ENCODE data around the gene SIPA1L3.

Gene SIPA1L3

GRCh38 chr19:38013913-38014580 is 107.0 kb downstream of the SIPA1L3 start:
- H3K4me3 ChIP-seq (ENCODE audit: control insufficient read depth, low read depth, low read length) = no peak overlapping the region
- DNase-seq (ENCODE audit: low read depth) = no peak
- TF ChIP-seq, protein P1, sequence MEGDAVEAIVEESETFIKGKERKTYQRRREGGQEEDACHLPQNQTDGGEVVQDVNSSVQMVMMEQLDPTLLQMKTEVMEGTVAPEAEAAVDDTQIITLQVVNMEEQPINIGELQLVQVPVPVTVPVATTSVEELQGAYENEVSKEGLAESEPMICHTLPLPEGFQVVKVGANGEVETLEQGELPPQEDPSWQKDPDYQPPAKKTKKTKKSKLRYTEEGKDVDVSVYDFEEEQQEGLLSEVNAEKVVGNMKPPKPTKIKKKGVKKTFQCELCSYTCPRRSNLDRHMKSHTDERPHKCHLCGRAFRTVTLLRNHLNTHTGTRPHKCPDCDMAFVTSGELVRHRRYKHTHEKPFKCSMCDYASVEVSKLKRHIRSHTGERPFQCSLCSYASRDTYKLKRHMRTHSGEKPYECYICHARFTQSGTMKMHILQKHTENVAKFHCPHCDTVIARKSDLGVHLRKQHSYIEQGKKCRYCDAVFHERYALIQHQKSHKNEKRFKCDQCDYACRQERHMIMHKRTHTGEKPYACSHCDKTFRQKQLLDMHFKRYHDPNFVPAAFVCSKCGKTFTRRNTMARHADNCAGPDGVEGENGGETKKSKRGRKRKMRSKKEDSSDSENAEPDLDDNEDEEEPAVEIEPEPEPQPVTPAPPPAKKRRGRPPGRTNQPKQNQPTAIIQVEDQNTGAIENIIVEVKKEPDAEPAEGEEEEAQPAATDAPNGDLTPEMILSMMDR (conservative IDR thresholded peaks at IDR 0.05; ENCODE audit: control insufficient read depth, insufficient read depth, low read depth, low read length) = no peak

DNA sequence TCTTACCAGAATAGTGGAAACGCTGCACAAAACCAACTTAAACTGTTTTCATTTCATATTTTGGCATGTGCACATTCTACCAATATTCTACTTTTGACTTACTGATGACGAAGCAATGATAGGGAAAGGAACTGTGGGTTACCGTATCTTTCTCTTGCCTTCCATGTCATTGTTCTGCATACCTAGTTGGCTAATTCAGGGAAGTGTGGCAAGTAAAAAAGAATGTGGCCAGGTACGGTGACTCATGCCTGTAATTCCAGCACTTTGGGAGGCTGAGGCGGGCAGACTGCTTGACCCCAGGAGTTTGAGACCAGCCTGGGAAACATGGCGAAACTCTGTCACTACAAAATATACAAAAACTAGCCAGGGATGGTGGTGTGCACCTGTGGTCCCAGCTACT is 108.2 kb downstream of the SIPA1L3 start:
- no peak for DNase-seq (ENCODE audit: low read depth)
- TF ChIP-seq, protein P1 (conservative IDR thresholded peaks at IDR 0.05; ENCODE audit: control insufficient read depth, insufficient read depth, low read depth, low read length) = no peak

GRCh38 chr19:38015761-38016160 is 108.8 kb downstream of the SIPA1L3 start:
- TF ChIP-seq, protein P1 (conservative IDR thresholded peaks at IDR 0.05; ENCODE audit: control insufficient read depth, insufficient read depth, low read depth, low read length) = no peak
- DNase-seq (ENCODE audit: low read depth) = no peak
- no peak overlapping the region for H3K4me3 ChIP-seq (ENCODE audit: control insufficient read depth, low read depth, low read length)

More for the DNA sequence above, 108.2 kb downstream of the SIPA1L3 start:
- no peak overlapping the region for H3K4me3 ChIP-seq (ENCODE audit: control insufficient read depth, low read depth, low read length)

DNA sequence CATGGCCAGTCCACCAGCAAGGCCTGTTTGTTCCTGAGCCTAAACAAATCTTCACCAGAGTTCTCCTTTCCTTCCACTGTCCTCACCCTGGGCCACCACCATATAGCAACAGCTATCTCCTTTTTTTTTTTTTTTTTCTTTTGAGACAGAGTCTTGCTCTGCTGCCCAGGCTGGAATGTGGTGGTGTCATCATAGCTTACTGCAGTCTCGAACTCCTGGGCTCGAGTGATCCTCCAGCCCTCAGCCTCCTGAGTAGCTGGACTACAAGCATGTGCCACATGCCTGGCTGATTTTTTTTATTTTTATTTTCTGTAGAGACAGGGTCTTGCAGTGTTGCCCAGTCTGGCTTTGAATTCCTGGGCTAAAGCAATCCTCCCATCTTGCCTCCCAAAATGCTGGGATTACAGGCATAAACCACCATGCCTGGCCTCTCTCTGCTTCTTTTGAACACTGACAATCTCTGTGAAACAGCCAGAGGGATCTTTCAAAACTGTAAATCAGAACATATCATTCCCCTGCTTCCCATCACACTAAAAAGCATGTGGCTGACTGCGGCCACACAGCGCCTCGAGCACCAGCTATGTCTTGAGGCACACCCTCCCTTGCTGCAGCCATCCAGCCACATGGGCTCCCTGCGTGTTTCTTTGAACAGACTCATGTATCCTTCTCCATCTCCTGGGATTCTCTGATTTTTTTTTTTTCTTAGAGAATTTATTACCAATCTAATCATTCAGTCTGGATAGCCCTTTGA is 110.6 kb downstream of the SIPA1L3 start:
- TF ChIP-seq, protein P1 (conservative IDR thresholded peaks at IDR 0.05; ENCODE audit: control insufficient read depth, insufficient read depth, low read depth, low read length) = no peak

DNA sequence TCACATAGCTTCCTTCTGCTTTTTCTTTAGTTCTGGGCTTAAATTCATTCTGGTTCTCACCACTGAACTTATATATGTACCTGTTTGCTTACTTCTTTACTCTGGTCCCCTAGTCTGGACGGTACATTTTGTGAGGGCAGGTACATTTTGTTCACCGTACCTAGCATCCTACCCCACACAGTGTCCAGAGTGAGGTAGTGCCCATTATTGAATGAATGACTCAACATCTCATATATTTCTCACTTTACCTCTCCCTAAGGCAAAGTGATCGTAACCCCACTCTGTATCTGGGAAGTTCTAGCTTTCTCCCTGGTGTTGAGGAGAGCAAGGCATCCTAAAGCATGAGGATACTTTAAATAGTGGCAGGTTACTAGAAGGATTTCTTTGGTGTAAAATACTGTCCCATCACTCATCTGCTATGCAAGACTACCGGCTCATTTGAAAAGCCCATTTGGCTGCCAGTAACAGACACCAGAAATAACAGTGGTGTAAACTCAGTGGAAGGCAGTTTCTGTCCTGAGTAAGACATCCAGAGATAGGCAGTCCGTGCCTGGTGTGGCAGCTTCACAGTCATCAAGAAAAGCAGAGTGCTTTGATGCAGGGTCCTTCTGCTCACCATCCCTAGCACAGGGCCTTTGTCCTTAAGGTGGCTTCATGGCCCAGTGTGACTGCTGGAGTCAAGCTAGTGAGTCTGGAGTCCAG is 111.8 kb downstream of the SIPA1L3 start:
- TF ChIP-seq, protein P1 (conservative IDR thresholded peaks at IDR 0.05; ENCODE audit: control insufficient read depth, insufficient read depth, low read depth, low read length) = no peak
- no peak overlapping the region for H3K4me3 ChIP-seq (ENCODE audit: control insufficient read depth, low read depth, low read length)
- no peak for DNase-seq (ENCODE audit: low read depth)

More for the DNA sequence above, 110.6 kb downstream of the SIPA1L3 start:
- no peak overlapping the region for H3K4me3 ChIP-seq (ENCODE audit: control insufficient read depth, low read depth, low read length)
- no peak for DNase-seq (ENCODE audit: low read depth)

GRCh38 chr19:38019396-38019724 is 112.4 kb downstream of the SIPA1L3 start:
- no peak for DNase-seq (ENCODE audit: low read depth)

More at GRCh38 chr19:38019396-38019724, 112.4 kb downstream of the SIPA1L3 start:
- no peak overlapping the region for H3K4me3 ChIP-seq (ENCODE audit: control insufficient read depth, low read depth, low read length)
- TF ChIP-seq, protein P1 (conservative IDR thresholded peaks at IDR 0.05; ENCODE audit: control insufficient read depth, insufficient read depth, low read depth, low read length) = no peak

All from fibroblast of mammary gland (primary cell).